Endothelial cell of umbilical vein (primary cell): Measurements from ENCODE around the gene METTL1.

ENCODE experiments used
- EZH2 ChIP-seq: IDR thresholded peaks from 2 replicates; pipeline ENCODE4 v1.6.1; 2012; ENCODE audit warnings: borderline replicate concordance, low read depth, mild to moderate bottlenecking, moderate library complexity, low read length, inconsistent platforms; ENCODE audit not compliant: severe bottlenecking
- JUN ChIP-seq: IDR thresholded peaks from 2 replicates; pipeline ENCODE4 v1.6.1; 2011; ENCODE audit warnings: borderline replicate concordance, low read depth; ENCODE audit not compliant: insufficient read length, insufficient read depth
- MYC ChIP-seq: IDR thresholded peaks from one replicate; pipeline ENCODE4 v1.6.1; 2011; ENCODE audit warnings: mild to moderate bottlenecking, low read depth, low read length
- POLR2A ChIP-seq: IDR thresholded peaks from 2 replicates; pipeline ENCODE4 v1.6.1; 2012; ENCODE audit warnings: low read depth, mild to moderate bottlenecking, control low read depth, low read length
- TF ChIP-seq, protein P1 (sequence below), 2 donors: IDR thresholded peaks; 1 replicate in 1 of 2; 2 replicates in 1 of 2; pipeline ENCODE4 v1.5.1; 2011; ENCODE audit warnings: low read length in 2 of 2, mild to moderate bottlenecking in 2 of 2, moderate library complexity in 2 of 2, control low read depth in 1 of 2, inconsistent platforms in 1 of 2, low read depth in 1 of 2; ENCODE audit not compliant: insufficient read depth in 1 of 2; ENCODE audit errors: extremely low read depth in 1 of 2

DNA sequence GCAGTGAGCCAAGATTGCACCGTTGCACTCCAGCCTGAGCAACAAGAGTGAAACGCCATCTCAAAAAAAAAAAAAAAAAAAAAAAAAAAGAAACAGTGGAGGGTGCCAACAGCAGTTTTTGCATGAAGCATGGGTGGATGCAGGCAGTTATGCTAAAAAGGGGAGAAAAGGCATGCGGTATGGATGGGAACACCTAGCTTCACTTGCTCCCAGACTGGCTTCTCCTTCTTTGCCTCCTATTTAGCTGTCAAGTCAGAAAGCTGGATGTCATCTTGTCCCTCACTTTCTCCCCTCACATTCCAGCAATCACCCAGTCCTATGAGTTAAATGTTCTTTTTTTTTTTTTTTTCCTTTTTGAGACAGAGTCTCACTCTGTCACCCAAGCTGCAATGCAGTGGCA lies 3.1 kb upstream of the METTL1 start:
- TF ChIP-seq, protein P1, sequence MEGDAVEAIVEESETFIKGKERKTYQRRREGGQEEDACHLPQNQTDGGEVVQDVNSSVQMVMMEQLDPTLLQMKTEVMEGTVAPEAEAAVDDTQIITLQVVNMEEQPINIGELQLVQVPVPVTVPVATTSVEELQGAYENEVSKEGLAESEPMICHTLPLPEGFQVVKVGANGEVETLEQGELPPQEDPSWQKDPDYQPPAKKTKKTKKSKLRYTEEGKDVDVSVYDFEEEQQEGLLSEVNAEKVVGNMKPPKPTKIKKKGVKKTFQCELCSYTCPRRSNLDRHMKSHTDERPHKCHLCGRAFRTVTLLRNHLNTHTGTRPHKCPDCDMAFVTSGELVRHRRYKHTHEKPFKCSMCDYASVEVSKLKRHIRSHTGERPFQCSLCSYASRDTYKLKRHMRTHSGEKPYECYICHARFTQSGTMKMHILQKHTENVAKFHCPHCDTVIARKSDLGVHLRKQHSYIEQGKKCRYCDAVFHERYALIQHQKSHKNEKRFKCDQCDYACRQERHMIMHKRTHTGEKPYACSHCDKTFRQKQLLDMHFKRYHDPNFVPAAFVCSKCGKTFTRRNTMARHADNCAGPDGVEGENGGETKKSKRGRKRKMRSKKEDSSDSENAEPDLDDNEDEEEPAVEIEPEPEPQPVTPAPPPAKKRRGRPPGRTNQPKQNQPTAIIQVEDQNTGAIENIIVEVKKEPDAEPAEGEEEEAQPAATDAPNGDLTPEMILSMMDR (IDR thresholded peaks at IDR 0.05; ENCODE audit: extremely low read depth in 1 of 2, insufficient read depth in 1 of 2, low read depth in 1 of 2, low read length in 2 of 2): no peak
- TF ChIP-seq POLR2A (no peak), EZH2 (no peak), JUN (no peak), MYC (no peak)
